GM21786 (cell line): ENCODE data around the gene CLDN2.
A peak's percentile ranks its signal among the peaks of the same experiment; 100 is the strongest.

Source experiments
- ATAC-seq: cut with Tn5 transposase; IDR thresholded peaks from one replicate; pipeline ENCODE4 v1.9.1; 2021; ENCODE audit not compliant: unreplicated experiment

The CLDN2 gene

DNA sequence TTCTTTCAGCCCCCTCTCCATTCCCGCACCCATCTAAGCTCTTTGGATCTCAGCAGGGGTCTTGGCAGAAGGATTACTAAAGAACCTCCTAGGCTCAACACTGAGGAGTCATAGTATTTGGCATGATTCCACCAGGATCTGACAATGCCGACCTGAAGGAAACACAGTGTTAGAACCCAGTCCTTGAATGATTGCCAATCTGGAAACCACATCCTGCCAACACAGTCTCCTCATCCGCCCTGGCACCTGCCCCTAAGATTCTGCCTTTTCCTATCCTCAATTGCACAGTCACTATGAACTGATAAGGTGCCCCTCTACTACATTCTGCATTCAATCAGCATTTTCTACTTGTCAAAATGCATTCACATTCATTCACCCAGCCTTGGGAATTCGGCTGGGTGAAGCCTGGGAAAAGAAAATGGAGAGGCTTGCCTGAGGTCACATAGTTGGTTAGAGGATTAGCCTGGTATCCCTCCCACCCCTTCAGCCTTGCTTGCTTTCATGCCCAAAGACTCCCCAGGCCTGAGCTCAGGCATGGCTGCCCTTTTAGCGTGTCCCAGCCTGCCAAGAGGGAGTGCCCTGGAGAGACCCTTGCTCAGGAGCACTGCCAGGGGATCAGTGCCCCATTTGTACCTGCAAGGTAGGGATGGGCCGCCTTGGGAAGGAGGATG is 2.2 kb upstream of the CLDN2 start:
- ATAC-seq, result no peak

DNA sequence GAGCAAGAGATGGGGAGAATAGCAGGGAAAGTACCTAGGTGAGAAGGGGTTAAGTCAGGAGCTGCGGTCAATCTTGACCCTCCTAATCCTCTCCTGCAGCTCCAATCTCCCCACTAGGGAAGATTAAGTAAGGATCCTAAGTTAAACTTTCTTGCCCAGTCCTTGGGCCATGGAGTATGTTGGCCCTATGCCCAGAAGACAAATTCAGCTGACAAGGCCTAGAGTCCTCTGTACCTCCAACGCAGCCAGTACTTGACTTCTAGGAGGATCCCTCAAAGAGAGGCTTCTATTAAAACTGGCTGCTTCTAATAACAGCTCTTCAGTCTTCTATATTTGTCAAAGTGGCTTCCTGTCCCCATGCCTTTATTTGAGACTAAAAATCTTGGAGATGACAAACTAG is 1.4 kb downstream of the CLDN2 start:
- no peak for ATAC-seq

DNA sequence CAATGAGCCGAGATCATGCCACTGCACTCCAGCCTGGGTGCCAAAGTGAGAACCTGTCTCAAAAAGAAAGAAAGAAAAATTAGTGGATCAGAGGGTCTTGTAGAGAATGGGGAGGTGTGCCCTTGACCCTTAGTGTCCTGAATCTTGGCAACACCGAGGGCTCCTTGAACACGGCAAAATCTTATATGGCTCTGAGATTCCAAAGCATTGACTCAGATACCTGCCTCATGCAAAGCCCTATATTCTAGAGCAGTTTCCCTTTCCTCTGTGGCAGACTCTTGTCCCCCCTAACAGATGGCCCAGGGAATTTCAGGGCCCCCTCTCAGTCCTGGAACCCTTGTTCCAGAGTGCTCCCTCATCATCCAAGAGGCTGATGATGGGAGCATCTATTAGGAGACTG is 6.8 kb downstream of the CLDN2 start:
- no peak for ATAC-seq

DNA sequence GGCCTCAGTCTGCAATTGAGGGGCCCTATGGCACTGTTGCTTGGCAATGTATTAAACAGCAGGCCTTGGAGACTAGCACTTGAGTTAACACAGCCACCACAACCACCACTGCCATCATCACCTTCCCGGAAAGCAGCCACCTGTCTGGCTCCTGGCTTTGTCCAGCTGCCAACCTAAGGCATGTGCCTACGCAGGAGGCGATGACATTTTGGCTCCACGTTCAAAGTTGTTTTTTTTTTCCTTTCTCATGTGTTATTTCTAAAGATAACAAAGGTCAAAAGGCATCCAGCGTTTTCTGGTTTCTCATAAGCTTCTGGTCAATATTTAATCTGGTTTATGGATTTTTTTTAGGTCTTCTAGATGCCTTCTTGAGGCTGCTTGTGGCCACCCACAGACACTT is 7.5 kb downstream of the CLDN2 start:
- ATAC-seq, result no peak

DNA sequence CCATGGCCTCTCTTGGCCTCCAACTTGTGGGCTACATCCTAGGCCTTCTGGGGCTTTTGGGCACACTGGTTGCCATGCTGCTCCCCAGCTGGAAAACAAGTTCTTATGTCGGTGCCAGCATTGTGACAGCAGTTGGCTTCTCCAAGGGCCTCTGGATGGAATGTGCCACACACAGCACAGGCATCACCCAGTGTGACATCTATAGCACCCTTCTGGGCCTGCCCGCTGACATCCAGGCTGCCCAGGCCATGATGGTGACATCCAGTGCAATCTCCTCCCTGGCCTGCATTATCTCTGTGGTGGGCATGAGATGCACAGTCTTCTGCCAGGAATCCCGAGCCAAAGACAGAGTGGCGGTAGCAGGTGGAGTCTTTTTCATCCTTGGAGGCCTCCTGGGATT is 8.0 kb downstream of the CLDN2 start:
- ATAC-seq, result no peak

DNA sequence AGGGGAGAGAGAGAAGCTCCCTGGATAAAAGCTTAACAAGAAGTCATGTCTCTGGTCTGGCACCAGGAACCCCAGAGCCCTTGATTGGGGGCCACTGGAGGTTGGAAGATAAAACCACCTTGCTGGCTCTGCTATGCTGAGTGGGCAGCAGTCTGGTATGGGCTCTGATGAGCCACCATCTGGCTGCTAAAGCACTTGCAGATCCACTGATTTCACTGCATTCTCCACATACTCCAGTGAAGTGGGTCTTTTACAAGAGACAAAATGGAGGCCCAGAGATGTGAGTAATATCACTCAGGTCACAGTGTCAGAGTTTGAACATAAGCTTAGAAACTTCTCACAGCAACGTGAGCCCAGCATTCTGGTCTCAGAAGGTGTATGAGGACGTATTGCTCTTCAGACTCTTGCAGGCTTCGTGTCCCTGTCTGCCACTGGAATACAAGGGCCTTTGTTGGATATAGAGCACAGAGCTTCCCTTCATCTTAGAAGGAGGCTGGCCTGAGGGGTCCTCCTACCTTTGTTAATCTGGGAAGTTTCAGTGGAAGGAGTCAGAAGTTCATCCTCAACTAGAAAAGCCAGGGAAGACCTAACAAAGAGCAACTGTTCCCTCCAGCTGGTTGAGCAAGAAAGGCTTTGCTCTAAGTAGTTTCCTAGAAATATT is 11.8 kb downstream of the CLDN2 start:
- ATAC-seq, result no peak

DNA sequence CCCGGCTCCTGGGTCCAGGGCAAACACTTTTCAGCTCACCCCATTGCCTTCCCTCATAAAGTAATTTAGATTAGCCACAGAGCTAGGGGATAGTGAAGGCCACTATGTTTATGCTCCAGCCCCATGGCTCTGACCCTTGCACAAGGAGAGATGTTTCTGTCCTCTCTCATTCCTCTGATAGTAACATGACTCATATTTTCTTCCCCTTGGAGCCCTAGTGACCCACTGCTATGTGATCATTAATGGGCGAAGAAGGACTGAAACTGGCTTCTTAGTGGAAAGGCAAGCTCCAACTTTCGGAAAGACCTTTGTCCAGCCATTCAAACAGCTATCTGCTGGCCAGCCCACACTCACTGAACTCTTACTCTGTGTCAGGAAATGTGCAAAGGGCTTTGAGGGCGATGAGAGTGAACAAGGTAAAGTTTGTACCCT is 12.3 kb downstream of the CLDN2 start:
- ATAC-seq, result no peak

DNA sequence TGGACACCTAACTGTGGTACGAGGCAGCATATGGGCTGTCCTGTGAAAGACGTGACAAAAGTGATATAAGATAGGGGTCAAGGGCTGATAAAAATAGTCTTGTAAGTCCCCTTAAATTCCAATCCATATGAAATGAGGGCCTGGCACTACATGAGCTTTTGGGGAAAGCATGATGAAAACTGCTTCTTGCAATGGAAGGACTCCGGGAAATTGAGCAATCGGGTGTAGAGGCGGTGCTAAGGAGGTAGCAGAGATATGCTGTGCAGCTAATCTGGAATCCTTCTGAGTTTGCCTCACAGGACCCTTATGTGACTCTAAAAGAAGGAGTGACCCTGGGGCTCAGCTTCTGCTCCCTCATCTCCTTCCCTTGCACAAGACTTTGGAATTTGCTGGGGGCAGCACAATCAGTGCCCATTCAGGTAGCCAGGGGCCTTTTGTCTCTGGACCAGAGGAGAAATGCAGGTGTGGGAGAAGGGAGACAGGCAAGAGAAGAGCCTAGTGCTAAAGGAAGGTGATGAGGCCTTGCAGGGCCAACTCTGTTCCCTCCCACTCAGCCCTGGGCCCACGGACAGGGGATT is 12.8 kb downstream of the CLDN2 start:
- ATAC-seq, result no peak

DNA sequence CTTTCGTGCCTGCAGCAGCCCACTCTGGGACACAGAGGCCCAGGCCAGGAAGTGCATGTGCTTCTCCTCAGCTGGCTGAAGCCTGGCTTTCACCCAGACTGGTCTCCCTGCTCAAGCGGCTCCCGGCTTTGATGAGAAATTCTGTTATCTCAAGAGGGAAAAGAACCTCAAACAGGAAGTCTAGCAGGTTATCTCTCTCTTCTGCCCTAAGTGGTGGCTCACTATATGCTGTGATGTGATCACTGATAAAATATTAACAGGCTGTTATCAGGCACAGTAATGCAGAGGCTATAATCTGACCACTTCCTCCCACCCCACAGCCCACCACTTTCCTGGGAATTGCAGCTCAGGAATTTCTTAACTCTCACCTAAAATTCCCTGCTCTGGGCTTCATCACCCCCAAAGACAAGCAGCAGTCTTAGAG is 13.3 kb downstream of the CLDN2 start:
- ATAC-seq, result no peak

DNA sequence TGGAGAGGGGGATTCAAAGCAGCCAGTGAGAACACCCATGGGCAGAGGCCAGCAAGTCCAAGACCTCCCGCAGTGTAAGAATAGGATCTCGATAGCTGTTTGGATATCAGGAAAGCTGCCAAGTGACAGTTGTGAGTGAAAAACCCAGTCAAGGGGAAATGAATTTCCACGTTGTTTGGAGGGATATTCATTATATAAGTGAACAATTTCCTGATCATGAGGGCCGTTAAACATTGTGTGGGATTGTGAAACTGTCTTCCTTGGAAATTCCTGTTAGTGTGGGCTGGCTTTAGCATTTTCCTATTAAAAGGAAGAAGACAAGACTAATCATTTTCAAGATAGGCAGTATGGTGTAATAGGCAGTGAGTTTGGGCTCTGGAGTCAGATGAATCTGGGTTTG is 15.0 kb downstream of the CLDN2 start:
- ATAC-seq, result no peak

DNA sequence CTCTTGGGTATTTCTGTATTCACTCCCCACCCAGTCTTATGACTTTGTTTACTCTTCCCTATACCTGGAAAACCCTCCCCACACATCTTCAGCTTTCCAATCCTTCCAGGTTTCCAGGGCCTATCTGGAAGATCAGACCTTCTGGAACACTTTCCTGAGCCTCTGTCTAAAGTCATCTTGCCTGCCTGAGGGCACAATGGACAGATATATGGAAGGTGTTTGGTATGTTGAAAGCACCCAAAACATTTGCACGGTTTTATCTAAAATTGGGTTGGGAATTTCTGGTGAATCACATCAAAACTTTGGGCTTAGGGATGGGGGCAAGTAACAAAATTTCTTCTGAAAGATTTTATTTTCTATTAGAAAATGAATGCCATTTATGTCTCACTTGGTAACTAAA is 16.0 kb downstream of the CLDN2 start:
- no peak for ATAC-seq

DNA sequence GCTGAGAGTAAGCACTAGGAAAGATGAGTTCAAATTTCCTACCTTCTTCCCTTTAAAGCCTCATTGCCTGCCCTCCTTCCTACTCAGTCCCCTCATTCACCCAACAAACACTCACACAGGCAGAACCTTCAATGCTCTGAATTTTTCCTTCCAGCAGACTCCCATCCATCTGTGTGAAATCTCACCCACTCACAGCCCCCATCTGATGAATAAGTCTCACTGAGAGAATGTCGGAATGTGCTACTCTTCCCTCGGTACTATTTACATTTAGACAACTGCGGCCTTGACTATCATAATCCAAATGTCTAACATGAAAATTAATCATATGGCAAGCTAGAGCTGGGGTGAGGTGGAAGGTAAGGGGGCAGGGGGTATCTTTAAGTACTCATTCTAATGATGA is 19.4 kb downstream of the CLDN2 start:
- ATAC-seq, result no peak

DNA sequence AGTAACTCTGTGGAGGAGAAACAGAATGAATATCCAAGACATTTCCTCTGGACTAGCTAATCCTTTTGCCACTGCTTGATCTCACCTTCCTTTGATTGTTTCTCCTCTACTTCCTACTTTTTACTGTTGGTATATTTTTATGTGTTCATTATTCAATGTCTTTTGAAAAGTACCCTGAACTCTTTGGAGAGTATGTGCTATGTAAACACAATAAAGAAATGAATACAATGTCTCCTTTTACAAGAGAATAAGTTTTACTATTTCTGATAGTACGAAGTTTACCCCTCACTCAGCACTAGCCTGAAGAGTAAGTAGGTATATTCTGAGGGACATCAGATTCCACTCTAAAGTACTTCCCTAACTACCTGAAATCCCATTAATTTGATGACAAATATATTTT is 19.9 kb downstream of the CLDN2 start:
- ATAC-seq, result no peak

DNA sequence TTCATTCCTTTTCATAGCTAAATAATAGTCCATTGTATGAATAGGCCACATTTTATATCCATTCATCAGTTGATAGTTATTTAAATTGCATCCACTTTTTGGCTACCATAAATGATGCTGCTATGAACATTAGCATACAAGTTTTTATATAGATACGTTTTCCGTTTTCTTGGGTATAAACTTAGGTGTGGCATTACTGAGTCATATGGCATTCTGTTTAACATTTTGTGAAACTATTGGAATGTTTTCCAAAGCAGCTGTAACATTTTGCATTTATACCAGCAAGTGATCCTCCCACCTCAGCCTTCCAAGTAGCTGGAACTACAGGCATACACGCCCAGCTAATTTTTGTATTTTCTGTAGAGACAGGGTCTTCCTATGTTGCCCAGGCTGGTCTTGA is 26.3 kb downstream of the CLDN2 start:
- ATAC-seq, result no peak

DNA sequence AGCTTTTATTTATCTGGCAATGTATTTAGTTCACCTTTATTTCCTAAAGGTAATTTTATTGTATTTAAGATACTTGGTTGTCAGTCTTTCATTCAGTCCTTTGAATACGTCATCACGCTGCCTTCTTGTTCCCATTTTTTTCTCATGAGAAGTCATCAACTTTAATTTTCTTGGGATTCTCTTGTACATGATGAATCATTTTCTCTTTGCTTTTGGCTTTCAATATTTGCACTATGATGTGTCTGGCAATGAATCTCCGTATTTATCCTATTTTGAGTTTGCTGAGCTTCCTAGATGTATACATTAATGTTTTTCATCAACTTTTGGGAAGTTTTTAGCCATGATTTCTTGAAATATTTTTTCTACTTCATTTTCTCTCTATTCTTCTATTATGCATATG is 28.4 kb downstream of the CLDN2 start:
- no peak for ATAC-seq

DNA sequence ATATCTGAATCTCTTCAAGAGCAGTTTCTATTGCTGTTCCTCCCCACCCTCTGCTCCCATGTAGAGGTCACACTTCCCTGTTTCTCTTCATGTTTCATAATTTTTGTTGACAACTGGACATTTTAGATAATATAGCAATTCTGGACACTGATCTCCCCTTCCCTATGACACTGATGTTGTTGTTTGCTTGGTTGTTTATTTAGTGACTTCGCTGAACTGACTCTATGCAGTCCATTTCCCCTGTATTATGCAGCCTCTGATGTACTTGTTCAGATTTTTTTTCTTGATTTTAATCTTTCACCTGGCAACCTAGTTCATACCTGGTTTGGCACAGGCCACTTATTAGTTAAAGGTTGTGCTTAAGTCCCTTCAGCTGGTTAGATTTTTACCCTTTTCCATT is 29.2 kb downstream of the CLDN2 start:
- ATAC-seq, result no peak

DNA sequence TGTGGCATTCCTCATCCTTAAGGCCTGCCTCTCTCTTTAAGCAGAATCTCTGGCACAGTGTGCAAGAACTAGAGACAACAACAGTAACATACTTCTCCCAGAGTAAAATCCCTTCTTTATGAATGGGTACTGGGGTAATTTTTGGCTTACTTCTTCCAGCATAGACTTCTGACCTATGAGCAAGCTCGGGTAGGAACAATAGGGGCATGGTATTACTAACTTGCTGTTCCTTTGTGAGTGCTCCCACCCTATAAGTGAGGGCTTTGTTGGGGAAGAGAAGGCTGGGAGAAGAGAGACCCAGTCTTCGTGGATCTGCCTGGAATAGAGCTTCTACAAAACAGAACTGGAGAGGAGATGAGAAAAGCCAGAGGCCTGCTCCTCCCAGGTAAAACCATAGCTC is 30.2 kb downstream of the CLDN2 start:
- no peak for ATAC-seq

DNA sequence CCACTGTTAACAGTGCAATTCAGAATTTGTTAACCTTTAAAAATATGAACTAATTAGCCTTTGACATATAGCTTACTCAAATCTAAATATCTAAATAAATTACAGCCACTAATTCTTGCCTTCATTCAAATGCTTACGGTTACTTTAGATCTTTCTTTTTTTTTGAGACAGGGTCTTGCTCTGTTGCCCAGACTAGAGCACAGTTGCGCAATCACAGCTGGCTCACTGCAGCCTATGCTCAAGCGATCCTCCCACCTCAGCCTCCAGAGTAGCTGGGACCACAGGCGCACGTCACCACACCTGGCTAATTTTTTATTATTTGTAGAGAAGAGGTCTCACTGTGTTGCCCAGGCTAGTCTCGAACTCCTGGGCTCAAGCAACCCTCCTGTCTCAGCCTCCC is 31.0 kb downstream of the CLDN2 start:
- no peak for ATAC-seq

DNA sequence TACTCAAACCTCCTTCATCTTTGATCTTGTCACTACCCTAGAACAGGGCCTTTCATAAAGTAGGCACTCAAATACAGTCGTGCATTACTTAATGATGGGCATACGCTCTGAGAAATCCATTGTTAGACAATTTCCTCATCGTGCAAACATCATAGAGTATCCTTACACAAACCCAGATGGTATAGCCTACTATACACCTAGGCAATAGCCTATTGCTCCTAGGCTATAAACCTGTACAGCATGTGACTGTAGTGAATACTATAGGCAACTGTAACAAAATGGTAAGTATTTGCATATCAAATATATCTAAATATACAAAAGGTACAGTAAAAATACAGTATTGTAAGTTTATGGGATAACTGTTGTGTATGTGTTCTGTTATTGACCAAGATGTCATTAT is 31.9 kb downstream of the CLDN2 start:
- no peak for ATAC-seq

DNA sequence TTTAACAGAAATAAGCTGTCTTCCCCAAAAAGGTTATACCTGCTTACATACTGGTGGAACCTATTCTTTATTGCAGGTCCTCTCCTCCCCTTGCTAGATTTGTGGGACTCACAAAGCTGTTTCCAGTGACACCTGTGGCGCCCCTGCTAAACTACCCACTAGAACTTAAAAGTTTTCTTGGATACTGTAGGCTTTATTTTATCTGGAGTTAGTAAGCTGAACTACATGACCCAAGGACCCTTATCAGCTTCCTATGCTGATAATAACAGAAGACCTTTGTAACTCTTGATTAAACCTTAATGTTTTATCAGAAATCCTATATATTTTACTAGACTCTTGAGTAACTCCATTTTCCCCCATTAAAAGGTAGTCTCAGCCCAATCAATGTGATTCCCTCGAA is 32.3 kb downstream of the CLDN2 start:
- ATAC-seq, result no peak

DNA sequence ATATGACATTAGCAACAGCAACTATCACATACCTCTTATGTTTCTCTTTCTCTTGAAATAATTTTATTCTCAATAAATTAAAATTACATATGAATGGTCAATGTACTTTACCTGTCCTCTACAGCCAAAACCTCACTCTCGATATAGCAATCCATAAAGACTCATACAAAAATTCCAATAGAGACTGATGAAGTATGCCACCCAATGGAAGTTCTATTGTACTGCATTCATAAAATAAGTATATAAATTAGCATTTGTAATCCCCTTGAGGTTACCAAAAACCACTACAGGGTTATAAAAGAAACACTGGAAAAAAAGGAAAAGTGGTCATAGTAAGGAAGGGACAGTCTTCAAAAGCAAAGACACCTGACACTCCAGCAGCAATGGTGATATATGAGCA is 32.8 kb downstream of the CLDN2 start:
- no peak for ATAC-seq

DNA sequence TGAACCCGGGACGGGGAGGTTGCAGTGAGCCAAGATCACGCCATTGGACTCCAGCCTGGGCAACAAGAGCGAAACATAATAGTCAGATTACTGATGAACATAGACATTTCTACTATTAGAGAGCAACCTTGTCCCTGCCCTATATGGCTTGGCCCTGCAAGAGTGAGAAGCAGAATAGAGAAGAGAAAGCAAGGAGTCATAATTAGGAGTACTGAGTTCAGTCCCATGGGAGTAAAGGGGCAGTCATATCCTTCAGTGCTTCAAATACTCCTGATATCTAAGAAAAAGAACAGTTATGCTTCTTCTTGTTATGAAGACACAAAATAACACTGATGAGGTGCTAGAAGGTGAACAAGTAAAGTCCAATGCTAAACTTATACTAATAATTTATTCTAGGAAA is 33.8 kb downstream of the CLDN2 start:
- ATAC-seq, result peak; percentile 60
